Activated CD8-positive, alpha-beta memory T cell treated with anti-CD3 and anti-CD28 coated beads, Interleukin-2, amount 50 U/mL, for 24 hours (primary cell): ENCODE measurements around the gene CACUL1.

Experiments
- DNase-seq: peaks from one replicate; pipeline ENCODE4 v3.0.0-alpha.2; 2020; ENCODE audit errors: extremely low read depth

Gene CACUL1

DNA sequence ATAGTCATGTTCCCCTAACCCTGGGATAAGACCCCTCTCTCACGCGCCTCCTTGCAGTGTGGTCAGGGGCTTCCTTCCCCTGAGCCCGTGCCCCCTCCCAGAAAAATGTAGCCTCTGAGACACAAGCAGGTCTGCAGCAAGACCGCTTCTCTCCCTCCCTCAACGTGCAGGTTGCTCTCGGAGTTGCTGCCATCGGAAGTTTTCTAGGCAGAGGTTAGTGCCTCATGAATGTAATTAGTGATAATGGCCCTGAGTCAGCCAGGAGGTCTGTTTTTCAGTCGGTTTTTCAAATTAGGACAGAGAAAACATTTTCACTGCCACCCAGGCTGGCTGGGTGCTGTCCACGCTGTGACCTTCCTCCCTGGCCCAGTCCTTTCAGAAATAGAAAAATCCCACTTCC, 116.1 kb downstream of the CACUL1 start:
- DNase-seq: no peak

DNA sequence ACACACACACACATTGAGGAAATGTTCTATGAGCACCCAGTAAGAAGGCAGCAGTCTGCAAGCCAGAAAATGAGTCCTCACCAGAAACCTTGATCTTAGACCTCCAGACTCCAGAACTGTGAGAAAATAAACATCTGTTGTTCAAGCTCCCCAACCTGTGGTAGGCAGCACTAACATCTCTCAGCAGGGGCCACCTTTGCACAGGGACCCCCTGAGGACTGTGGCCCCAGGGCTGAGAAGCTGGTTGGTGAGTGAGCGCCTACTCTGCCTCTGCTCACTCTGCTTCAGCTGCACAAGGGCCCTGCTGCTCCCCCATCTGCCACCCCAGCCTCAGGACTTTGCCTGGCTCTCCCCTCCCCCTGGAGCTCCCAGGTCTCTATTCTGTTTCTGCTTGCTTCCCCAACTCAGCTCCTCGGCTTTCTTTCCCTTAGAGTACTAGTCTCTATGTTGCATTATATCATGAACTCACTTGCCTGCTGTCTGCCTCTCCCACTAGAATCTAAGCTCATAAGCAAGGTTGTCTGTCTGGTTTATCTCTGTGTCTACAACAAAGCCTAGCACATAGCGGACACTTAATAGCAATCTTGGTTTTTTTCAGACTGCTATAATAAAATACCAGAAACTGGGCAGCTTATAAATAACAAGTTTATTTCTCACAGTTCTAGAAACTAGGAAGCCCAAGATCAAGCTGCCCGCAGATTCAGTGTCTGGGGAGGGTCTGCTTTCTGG, 118.9 kb downstream of the CACUL1 start:
- DNase-seq: no peak

GRCh38 chr10:118633786-118634185, 121.0 kb downstream of the CACUL1 start:
- DNase-seq: no peak

GRCh38 chr10:118629211-118629610, 125.6 kb downstream of the CACUL1 start:
- no peak for DNase-seq

GRCh38 chr10:118628397-118628796, 126.4 kb downstream of the CACUL1 start:
- no peak for DNase-seq

GRCh38 chr10:118626953-118627352, 127.8 kb downstream of the CACUL1 start:
- DNase-seq: no peak
